Keratinocyte (primary cell): ENCODE data around the gene METTL3. TPM values are rescaled to one million over a fixed set of nuclear protein-coding genes. Genes with fewer than 3 reads are reported as not detected.

Source experiments
- DNase-seq: peaks from one replicate; pipeline ENCODE4 v3.0.0-alpha.2; 2011; ENCODE audit warnings: low read depth, missing footprints, low spot score
- FAIRE-seq: peaks from 2 replicates; lab custom pipeline; 2011; peaks lifted over from hg19 to GRCh38; lab: Jason Lieb, UNC
- H2AFZ ChIP-seq: 2 replicates; pipeline ENCODE4 v1.6.0; 2012; ENCODE audit warnings: low read length, control low read depth, inconsistent platforms; ENCODE audit not compliant: control insufficient read depth
- H3K27ac ChIP-seq: 2 replicates; pipeline ENCODE4 v1.5.1; 2011; ENCODE audit warnings: low read length; ENCODE audit not compliant: control insufficient read depth, insufficient read depth
- H3K27me3 ChIP-seq: 3 replicates; pipeline ENCODE4 v1.6.0; 2011; ENCODE audit warnings: low read length; ENCODE audit not compliant: control insufficient read depth, insufficient read depth; ENCODE audit errors: extremely low read depth
- H3K36me3 ChIP-seq, 2 experiments: 2 replicates in 1 of 2; 3 replicates in 1 of 2; pipeline ENCODE4 v1.5.1; 2011; ENCODE audit warnings: low read length in 2 of 2, mild to moderate bottlenecking in 1 of 2; ENCODE audit not compliant: control insufficient read depth in 2 of 2, insufficient read depth in 2 of 2; ENCODE audit errors: extremely low read depth in 1 of 2
- H3K4me1 ChIP-seq: 3 replicates; pipeline ENCODE4 v1.5.1; 2011; ENCODE audit warnings: low read length; ENCODE audit not compliant: control insufficient read depth, insufficient read depth; ENCODE audit errors: extremely low read depth
- H3K4me2 ChIP-seq: 3 replicates; pipeline ENCODE4 v1.6.0; 2011; ENCODE audit warnings: low read depth, low read length; ENCODE audit not compliant: control insufficient read depth, insufficient read depth; ENCODE audit errors: extremely low read depth
- H3K4me3 ChIP-seq, 3 experiments: fragments of 200-600 bp in 1 of 3; sonication (generic) in 1 of 3; 2 replicates in 2 of 3; 3 replicates in 1 of 3; pipeline ENCODE4 v1.5.1; 2011 to 2016; ENCODE audit warnings: low read length in 3 of 3, mild to moderate bottlenecking in 3 of 3, control low read depth in 2 of 3, inconsistent platforms in 1 of 3, low read depth in 1 of 3, mixed read lengths in 1 of 3, mixed run types in 1 of 3, moderate library complexity in 1 of 3; ENCODE audit not compliant: control insufficient read depth in 2 of 3, insufficient read depth in 2 of 3; ENCODE audit errors: extremely low read depth in 1 of 3
- H3K79me2 ChIP-seq: 2 replicates; pipeline ENCODE4 v1.6.0; 2012; ENCODE audit warnings: low read length; ENCODE audit not compliant: control insufficient read depth, insufficient read depth
- H3K9ac ChIP-seq: 3 replicates; pipeline ENCODE4 v1.6.0; 2011; ENCODE audit warnings: low read length; ENCODE audit not compliant: control insufficient read depth, insufficient read depth; ENCODE audit errors: extremely low read depth
- H3K9me1 ChIP-seq: 3 replicates; pipeline ENCODE4 v1.6.0; 2011; ENCODE audit warnings: low read length; ENCODE audit not compliant: control insufficient read depth, insufficient read depth; ENCODE audit errors: extremely low read depth
- H3K9me3 ChIP-seq: 2 replicates; pipeline ENCODE4 v1.5.1; 2012; ENCODE audit warnings: low read depth, low read length; ENCODE audit not compliant: control insufficient read depth
- H4K20me1 ChIP-seq: 3 replicates; pipeline ENCODE4 v1.6.0; 2011; ENCODE audit warnings: low read length; ENCODE audit not compliant: control insufficient read depth, insufficient read depth; ENCODE audit errors: extremely low read depth
- EZH2 ChIP-seq: IDR thresholded peaks from one replicate; pipeline ENCODE4 v1.6.1; 2012; ENCODE audit warnings: inconsistent platforms, mild to moderate bottlenecking, low read length, moderate library complexity
- dilution Hi-C: fragments of 300-500 bp; cut with MboI; formaldehyde crosslinking; loops from one replicate; pipeline ENCODE4 v1.7.0; 2020; ENCODE audit warnings: low sequenced_read_pairs; ENCODE audit not compliant: extremely low pct_ligation_motif_present
- polyA plus RNA-seq, 5 experiments: library from polyadenylated mRNA; depleted of rRNA in 3 of 5; stranded (reverse) in 3 of 5; stranded (forward) in 1 of 5; unstranded in 1 of 5; fragments of >200 nt; gene quantifications; 1 replicate in 1 of 5; 2 replicates in 3 of 5; 3 replicates in 1 of 5; pipeline versions ENCODE4 v1.2.1 to v1.2.3, GENCODE V29; 2011 to 2012; ENCODE audit warnings: missing spikeins in 2 of 5, low read depth in 1 of 5, low replicate concordance in 1 of 5
- TF ChIP-seq, protein P1 (sequence below), 3 experiments: IDR thresholded peaks in 1 of 3; conservative IDR thresholded peaks in 1 of 3; optimal IDR thresholded peaks in 1 of 3; 2 replicates in 2 of 3; 3 replicates in 1 of 3; pipeline versions ENCODE3 to v1.5.1; 2011; ENCODE audit warnings: low read length in 3 of 3, mild to moderate bottlenecking in 3 of 3, moderate library complexity in 2 of 3, control low read depth in 1 of 3, inconsistent platforms in 1 of 3; ENCODE audit not compliant: insufficient read depth in 2 of 3; ENCODE audit errors: extremely low read depth in 1 of 3

The METTL3 gene
- polyA plus RNA-seq, 1 donor (not counting 4 experiments of a cell fraction or from before 2014, with no cell fraction given) = 99.7 TPM

DNA sequence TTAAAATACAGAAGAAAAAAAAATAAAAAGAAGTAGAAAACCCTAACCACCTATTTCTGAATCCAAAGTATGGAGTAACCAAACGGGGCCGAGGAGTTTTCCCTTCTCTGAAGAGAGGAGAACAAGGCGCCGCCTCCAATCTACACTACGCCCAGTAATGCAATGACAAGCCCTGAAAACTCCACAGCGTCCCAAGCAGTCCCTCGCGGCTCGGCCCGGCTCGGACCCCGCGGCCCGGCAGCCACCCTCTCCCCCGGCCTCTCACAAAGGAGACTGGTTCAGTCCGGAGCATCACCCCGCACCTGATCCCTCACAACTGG lies 55.6 kb downstream of the METTL3 start:
- H3K27ac ChIP-seq = peak overlapping the region; percentile 87
- H3K9me1 ChIP-seq = no peaks in the 10 kb centered on the region
- no peaks in the 10 kb centered on the region for H4K20me1 ChIP-seq
- peaks cover 52% of the 10 kb centered on the region for H3K79me2 ChIP-seq
- H3K36me3 ChIP-seq = no peaks in the 10 kb centered on the region
- FAIRE-seq = no peak
- peak overlapping the region; percentile 96 for H3K4me2 ChIP-seq
- no peak for DNase-seq
- H2AFZ ChIP-seq = peak overlapping the region; percentile 89
- H3K4me3 ChIP-seq = peak overlapping the region; percentile 94 to 98 (median 95)
- peak overlapping the region; percentile 96 for H3K9ac ChIP-seq
- H3K9me3 ChIP-seq = no peaks in the 10 kb centered on the region
- TF ChIP-seq, protein P1, sequence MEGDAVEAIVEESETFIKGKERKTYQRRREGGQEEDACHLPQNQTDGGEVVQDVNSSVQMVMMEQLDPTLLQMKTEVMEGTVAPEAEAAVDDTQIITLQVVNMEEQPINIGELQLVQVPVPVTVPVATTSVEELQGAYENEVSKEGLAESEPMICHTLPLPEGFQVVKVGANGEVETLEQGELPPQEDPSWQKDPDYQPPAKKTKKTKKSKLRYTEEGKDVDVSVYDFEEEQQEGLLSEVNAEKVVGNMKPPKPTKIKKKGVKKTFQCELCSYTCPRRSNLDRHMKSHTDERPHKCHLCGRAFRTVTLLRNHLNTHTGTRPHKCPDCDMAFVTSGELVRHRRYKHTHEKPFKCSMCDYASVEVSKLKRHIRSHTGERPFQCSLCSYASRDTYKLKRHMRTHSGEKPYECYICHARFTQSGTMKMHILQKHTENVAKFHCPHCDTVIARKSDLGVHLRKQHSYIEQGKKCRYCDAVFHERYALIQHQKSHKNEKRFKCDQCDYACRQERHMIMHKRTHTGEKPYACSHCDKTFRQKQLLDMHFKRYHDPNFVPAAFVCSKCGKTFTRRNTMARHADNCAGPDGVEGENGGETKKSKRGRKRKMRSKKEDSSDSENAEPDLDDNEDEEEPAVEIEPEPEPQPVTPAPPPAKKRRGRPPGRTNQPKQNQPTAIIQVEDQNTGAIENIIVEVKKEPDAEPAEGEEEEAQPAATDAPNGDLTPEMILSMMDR (optimal IDR thresholded peaks at IDR 0.05 in 1 of 3, IDR thresholded peaks at IDR 0.05 in 1 of 3, conservative IDR thresholded peaks at IDR 0.05 in 1 of 3; ENCODE audit: extremely low read depth in 1 of 3, insufficient read depth in 2 of 3, low read length in 3 of 3) = no peak
- no peaks in the 10 kb centered on the region for H3K27me3 ChIP-seq
- peaks cover 14% of the 10 kb centered on the region for H3K4me1 ChIP-seq
- dilution Hi-C loops = no loop called here

GRCh38 chr14:21454843-21455544 lies 56.1 kb downstream of the METTL3 start:
- FAIRE-seq = no peak

More at GRCh38 chr14:21454843-21455544, 56.1 kb downstream of the METTL3 start:
- dilution Hi-C loops = no loop called here
- Histone ChIP-seq H3K9me3 (no peaks in the 10 kb centered on the region), H2AFZ (no peak overlapping the region), H3K9me1 (no peaks in the 10 kb centered on the region), H3K79me2 (peaks cover 58% of the 10 kb centered on the region), H3K27ac (peak overlapping the region; percentile 87), H3K4me1 (peaks cover 20% of the 10 kb centered on the region), H3K9ac (peak overlapping the region; percentile 96), H4K20me1 (no peaks in the 10 kb centered on the region), H3K4me2 (peak overlapping the region; percentile 96), H3K4me3 (peak overlapping the region; percentile 94 to 98 (median 95)), H3K27me3 (no peaks in the 10 kb centered on the region), H3K36me3 (no peaks in the 10 kb centered on the region)
- DNase-seq = no peak
- TF ChIP-seq, protein P1 (optimal IDR thresholded peaks at IDR 0.05 in 1 of 3, IDR thresholded peaks at IDR 0.05 in 1 of 3, conservative IDR thresholded peaks at IDR 0.05 in 1 of 3; ENCODE audit: extremely low read depth in 1 of 3, insufficient read depth in 2 of 3, low read length in 3 of 3) = no peak
- TF ChIP-seq EZH2 = no peak
